NB4 (cell line): ENCODE results near the gene CEPT1.

ENCODE experiments used
- CTCF ChIP-seq: IDR thresholded peaks from one replicate; pipeline ENCODE4 v1.5.1; 2012; ENCODE audit warnings: low read depth, low read length
- POLR2A ChIP-seq: IDR thresholded peaks from 2 replicates; pipeline ENCODE4 v1.6.1; 2011; ENCODE audit warnings: mild to moderate bottlenecking; ENCODE audit not compliant: insufficient read length; ENCODE audit errors: extremely low read depth

- TF ChIP-seq CTCF (no peak), POLR2A (no peak)
Observed at GRCh38 chr1:111227851-111228747, 88.1 kb downstream of the CEPT1 start.
